IMR-90 (cell line): Measurements from ENCODE around the gene C6orf15. TPM values are rescaled to one million over a fixed set of nuclear protein-coding genes. Genes with fewer than 3 reads are reported as not detected.
A peak's percentile ranks its signal among the peaks of the same experiment; 100 is the strongest.

Source experiments
- ATAC-seq: fragments of 200-7000 bp; cut with Tn5 transposase; 2 replicates; pipeline ENCODE4 v1.9.1; 2020; ENCODE audit warnings: low read depth, mild to moderate bottlenecking, moderate library complexity
- BruUV-seq: library from RNA; stranded (reverse); fragments of 400-500 nt; replicated peaks from 2 replicates; lab custom pipeline; 2021; lab: Mats Ljungman, UMichigan
- CTCF ChIA-PET: fragments of 300-600 bp; formaldehyde crosslinking; extraction: SDS; loops from one replicate; lab custom pipeline; 2021; ENCODE audit warnings: antibody characterized with exemption; lab: Yijun Ruan, JAX
- POLR2A ChIA-PET: fragments of 300-600 bp; sonication (Branson Sonifier 250); formaldehyde crosslinking; loops from one replicate; lab custom pipeline; 2022; ENCODE audit warnings: antibody characterized with exemption; ENCODE audit not compliant: unreplicated experiment; lab: Charles Lee
- DNase-seq: peaks from one replicate; pipeline ENCODE4 v3.0.0; 2013
- H2AFZ ChIP-seq: replicated peaks from 2 replicates; pipeline ENCODE3; 2013; ENCODE audit warnings: low read length, mild to moderate bottlenecking; ENCODE audit not compliant: poor library complexity
- H2AK5ac ChIP-seq: 2 replicates; pipeline ENCODE4 v1.6.1; 2013; ENCODE audit warnings: low read depth, low read length, inconsistent platforms
- H2AK9ac ChIP-seq: replicated peaks from 2 replicates; pipeline ENCODE3; 2013; ENCODE audit warnings: mild to moderate bottlenecking, low read depth, low read length, moderate library complexity; ENCODE audit not compliant: poor library complexity
- H2BK120ac ChIP-seq: 2 replicates; pipeline ENCODE4 v1.6.1; 2013; ENCODE audit warnings: low read depth, low read length, inconsistent platforms
- H2BK15ac ChIP-seq: 3 replicates; pipeline ENCODE4 v1.6.1; 2013; ENCODE audit warnings: low read depth, low read length, inconsistent platforms
- H2BK20ac ChIP-seq: 2 replicates; pipeline ENCODE4 v1.6.1; 2013; ENCODE audit warnings: low read depth, mild to moderate bottlenecking, inconsistent platforms, low read length, moderate library complexity
- H2BK5ac ChIP-seq: 2 replicates; pipeline ENCODE4 v1.6.1; 2013; ENCODE audit warnings: mild to moderate bottlenecking, low read depth, low read length, inconsistent platforms; ENCODE audit not compliant: poor library complexity, severe bottlenecking
- H3K14ac ChIP-seq: replicated peaks from 2 replicates; pipeline ENCODE4 v1.6.1; 2013; ENCODE audit warnings: low read depth, low read length, inconsistent platforms
- H3K18ac ChIP-seq: 2 replicates; pipeline ENCODE4 v1.6.1; 2013; ENCODE audit warnings: low read depth, low read length, control low read depth
- H3K23ac ChIP-seq: 2 replicates; pipeline ENCODE4 v1.6.1; 2013; ENCODE audit warnings: low read depth, low read length, inconsistent platforms
- H3K27ac ChIP-seq: 2 replicates; pipeline ENCODE4 v1.5.1; 2013; ENCODE audit warnings: mild to moderate bottlenecking, control low read depth, low read length; ENCODE audit not compliant: insufficient read depth
- H3K27me3 ChIP-seq: 2 replicates; pipeline ENCODE4 v1.6.1; 2013; ENCODE audit warnings: low read length; ENCODE audit not compliant: control insufficient read depth, insufficient read depth
- H3K36me3 ChIP-seq: 2 replicates; pipeline ENCODE4 v1.6.1; 2013; ENCODE audit warnings: low read length, mixed read lengths; ENCODE audit not compliant: control insufficient read depth, insufficient read depth
- H3K4ac ChIP-seq: 2 replicates; pipeline ENCODE4 v1.6.1; 2013; ENCODE audit warnings: low read depth, low read length, inconsistent platforms
- H3K4me1 ChIP-seq: 2 replicates; pipeline ENCODE4 v1.6.1; 2013; ENCODE audit warnings: low read length, mixed read lengths; ENCODE audit not compliant: control insufficient read depth, insufficient read depth
- H3K4me2 ChIP-seq: 2 replicates; pipeline ENCODE4 v1.6.1; 2013; ENCODE audit warnings: low read depth, mild to moderate bottlenecking, control low read depth, low read length, moderate library complexity
- H3K4me3 ChIP-seq: 2 replicates; pipeline ENCODE4 v1.5.1; 2013; ENCODE audit warnings: low read depth, mild to moderate bottlenecking, control low read depth, low read length, moderate library complexity; ENCODE audit not compliant: insufficient read depth
- H3K56ac ChIP-seq: 2 replicates; pipeline ENCODE4 v1.6.1; 2013; ENCODE audit warnings: low read length, inconsistent platforms; ENCODE audit not compliant: insufficient read depth; ENCODE audit errors: extremely low read depth
- H3K79me1 ChIP-seq, 2 experiments: 2 replicates each; pipeline ENCODE4 v1.6.1; 2013; ENCODE audit warnings: low read length in 2 of 2, inconsistent platforms in 1 of 2, low read depth in 1 of 2
- H3K9ac ChIP-seq: 2 replicates; pipeline ENCODE4 v1.6.1; 2013; ENCODE audit warnings: low read depth, low read length, control low read depth
- H3K9me1 ChIP-seq: 2 replicates; pipeline ENCODE4 v1.6.1; 2013; ENCODE audit warnings: low read length, inconsistent platforms; ENCODE audit not compliant: insufficient read depth
- H3K9me3 ChIP-seq: 2 replicates; pipeline ENCODE4 v1.6.1; 2013; ENCODE audit warnings: low read length; ENCODE audit not compliant: control insufficient read depth, insufficient read depth
- H4K20me1 ChIP-seq: 2 replicates; pipeline ENCODE4 v1.6.1; 2013; ENCODE audit warnings: low read length, inconsistent platforms; ENCODE audit not compliant: insufficient read depth
- H4K5ac ChIP-seq: 2 replicates; pipeline ENCODE4 v1.6.1; 2013; ENCODE audit warnings: mild to moderate bottlenecking, low read depth, low read length, control low read depth
- H4K8ac ChIP-seq, 2 experiments: 2 replicates each; pipeline ENCODE4 v1.6.1; 2013; ENCODE audit warnings: low read depth in 2 of 2, low read length in 2 of 2, control low read depth in 1 of 2, inconsistent platforms in 1 of 2
- H4K91ac ChIP-seq: 2 replicates; pipeline ENCODE4 v1.6.1; 2013; ENCODE audit warnings: low read depth, low read length, inconsistent platforms; ENCODE audit not compliant: insufficient read depth
- NFE2L2 ChIP-seq: fragments of 150-350 bp; IDR thresholded peaks from 2 replicates; pipeline ENCODE4 v1.6.1; 2016; ENCODE audit warnings: low read depth, mild to moderate bottlenecking, low read length
- RAD21 ChIP-seq: IDR thresholded peaks from 2 replicates; pipeline ENCODE4 v1.6.1; 2012; ENCODE audit warnings: low read length, improper control_type of control experiment
- RFX5 ChIP-seq: IDR thresholded peaks from 2 replicates; pipeline ENCODE4 v1.8.0; 2012; ENCODE audit warnings: low read depth, mild to moderate bottlenecking, low read length, moderate library complexity
- WGBS, 2 experiments: methylation state at CpG; one replicate each; pipeline versions ENCODE4 v1.1.5 to v1.1.7; 2013; ENCODE audit warnings: missing lambda C conversion rate in 2 of 2; ENCODE audit not compliant: insufficient read length in 1 of 2; ENCODE audit errors: extremely low coverage in 2 of 2; 5-methylcytosine and 5-hydroxymethylcytosine counted together
- dilution Hi-C: fragments of 300-500 bp; cut with HindIII; formaldehyde crosslinking; loops from one replicate; pipeline ENCODE4 v1.14.3; 2018; ENCODE audit warnings: low sequenced_read_pairs; ENCODE audit not compliant: unreplicated experiment
- in situ Hi-C: fragments of 300-500 bp; cut with MboI; formaldehyde crosslinking; loops from 3 replicates; pipeline ENCODE4 v1.14.3; 2019; ENCODE audit warnings: low sequenced_read_pairs, inconsistent platforms, mixed read lengths
- intact Hi-C: fragments of 100-400 bp; cut with micrococcal nuclease; formaldehyde crosslinking; loops from 2 replicates; pipeline ENCODE4 v1.10.0; 2022
- polyA plus RNA-seq, 3 experiments: library from polyadenylated mRNA; depleted of rRNA; stranded (reverse); fragments of >200 nt; gene quantifications; 2 replicates each; pipeline ENCODE4 v1.2.3, GENCODE V29; 2012; ENCODE audit warnings: low replicate concordance in 1 of 3
- total RNA-seq: library from RNA; depleted of rRNA; stranded (reverse); fragments of >200 nt; gene quantifications from 2 replicates; pipeline ENCODE4 v1.2.3, GENCODE V29; 2012
- TF ChIP-seq, protein P1 (sequence below): fragments of 150-350 bp; IDR thresholded peaks from 2 replicates; pipeline ENCODE4 v1.6.1; 2016; ENCODE audit warnings: low read depth, mild to moderate bottlenecking, low read length, moderate library complexity, borderline replicate concordance

The C6orf15 gene
- total and polyA plus RNA-seq, 2 of the 4 experiments (the other 2 are of a cell fraction): not detected

DNA sequence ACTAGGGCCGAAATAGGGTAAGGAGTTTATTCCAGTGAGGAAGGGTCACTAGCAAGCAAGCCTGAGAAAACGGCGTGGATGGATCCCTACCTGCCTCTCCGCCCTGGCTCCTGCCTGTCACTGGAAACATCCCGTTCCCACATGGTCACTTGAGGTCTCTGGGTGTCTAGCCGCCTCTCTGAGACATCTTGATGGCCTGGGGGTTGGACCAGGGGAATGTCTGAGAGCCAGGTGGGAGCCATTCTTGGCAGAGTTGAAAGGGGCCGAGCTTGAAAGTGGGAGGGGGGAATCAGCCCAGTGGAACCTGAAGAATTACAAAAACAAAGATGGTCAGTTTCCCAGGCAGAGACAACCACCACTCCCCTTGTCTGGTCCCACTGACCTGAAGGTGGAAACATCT is 44.3 kb upstream of the C6orf15 start:
- Histone ChIP-seq H4K5ac (no peak overlapping the region), H4K8ac (no peak overlapping the region), H2AFZ (no peak overlapping the region), H3K4me1 (peaks cover 10% of the 10 kb centered on the region), H2BK20ac (no peak overlapping the region), H2BK5ac (no peak overlapping the region), H2BK120ac (no peak overlapping the region), H3K27me3 (no peaks in the 10 kb centered on the region), H3K14ac (no peak overlapping the region), H3K56ac (no peak overlapping the region), H3K18ac (no peak overlapping the region), H3K27ac (no peak overlapping the region), H3K9ac (no peak overlapping the region), H3K4me2 (no peak overlapping the region), H3K4ac (no peak overlapping the region), H3K9me3 (no peaks in the 10 kb centered on the region), H3K79me1 (peaks cover 14 to 43% of the 10 kb centered on the region in 2 experiments), H2AK5ac (no peak overlapping the region), H3K9me1 (peaks cover 19% of the 10 kb centered on the region), H4K91ac (no peak overlapping the region), H4K20me1 (no peaks in the 10 kb centered on the region; the same call in 1 of the 2 replicates), H2BK15ac (no peak overlapping the region), H3K36me3 (peaks cover 7% of the 10 kb centered on the region; the same call in 1 of the 2 replicates), H3K4me3 (no peak overlapping the region), H3K23ac (no peak overlapping the region), H2AK9ac (peak overlapping the region; percentile 13)
- CTCF ChIA-PET: no interaction called here
- no TSS peak for BruUV-seq
- WGBS, 2 experiments: 94% methylated on average over 3 of the region's 7 CpGs; no CpG with 5 or more reads in 1 of the 2 experiments
- intact Hi-C loops: no loop called here
- in situ Hi-C loops: no loop called here
- ATAC-seq (no peak), DNase-seq (no peak)
- POLR2A ChIA-PET: no interaction called here
- TF ChIP-seq, protein P1, sequence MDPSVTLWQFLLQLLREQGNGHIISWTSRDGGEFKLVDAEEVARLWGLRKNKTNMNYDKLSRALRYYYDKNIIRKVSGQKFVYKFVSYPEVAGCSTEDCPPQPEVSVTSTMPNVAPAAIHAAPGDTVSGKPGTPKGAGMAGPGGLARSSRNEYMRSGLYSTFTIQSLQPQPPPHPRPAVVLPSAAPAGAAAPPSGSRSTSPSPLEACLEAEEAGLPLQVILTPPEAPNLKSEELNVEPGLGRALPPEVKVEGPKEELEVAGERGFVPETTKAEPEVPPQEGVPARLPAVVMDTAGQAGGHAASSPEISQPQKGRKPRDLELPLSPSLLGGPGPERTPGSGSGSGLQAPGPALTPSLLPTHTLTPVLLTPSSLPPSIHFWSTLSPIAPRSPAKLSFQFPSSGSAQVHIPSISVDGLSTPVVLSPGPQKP: no peak
- TF ChIP-seq RAD21 (no peak), RFX5 (no peak), NFE2L2 (no peak)
- dilution Hi-C loops: no loop called here
